Measurements from ENCODE around the gene PCDHA1. TPM values are rescaled to one million over a fixed set of nuclear protein-coding genes. Genes with fewer than 3 reads are reported as not detected.

The PCDHA1 gene
- total and polyA plus RNA-seq, 9 of the 15 experiments (the other 6 are each of a cell fraction or from before 2014, with no cell fraction given): not detected

- no peak for TF ChIP-seq NONO (IDR thresholded peaks at IDR 0.05; ENCODE audit: low read depth in 2 of 2, low read length in 1 of 2)
- TF ChIP-seq KDM4B (IDR thresholded peaks at IDR 0.05; ENCODE audit: borderline replicate concordance in 2 of 2, low read depth in 1 of 2): no peak
- no peak for TF ChIP-seq CAMTA2 (CRISPR knock-in tag; conservative IDR thresholded peaks at IDR 0.05)
- no peak for TF ChIP-seq ZFP30 (CRISPR knock-in tag; IDR thresholded peaks at IDR 0.05; ENCODE audit: borderline replicate concordance)
- TF ChIP-seq NFE2 (IDR thresholded peaks at IDR 0.05; ENCODE audit: low read depth): no peak
- no peak for TF ChIP-seq NR2C2 (CRISPR knock-in tag; IDR thresholded peaks at IDR 0.05)
- no peak for TF ChIP-seq NR2C2 (tag; IDR thresholded peaks at IDR 0.05)
Measured at GRCh38 chr5:140883927-140884697, 98.2 kb downstream of the PCDHA1 start (continued).

DNA sequence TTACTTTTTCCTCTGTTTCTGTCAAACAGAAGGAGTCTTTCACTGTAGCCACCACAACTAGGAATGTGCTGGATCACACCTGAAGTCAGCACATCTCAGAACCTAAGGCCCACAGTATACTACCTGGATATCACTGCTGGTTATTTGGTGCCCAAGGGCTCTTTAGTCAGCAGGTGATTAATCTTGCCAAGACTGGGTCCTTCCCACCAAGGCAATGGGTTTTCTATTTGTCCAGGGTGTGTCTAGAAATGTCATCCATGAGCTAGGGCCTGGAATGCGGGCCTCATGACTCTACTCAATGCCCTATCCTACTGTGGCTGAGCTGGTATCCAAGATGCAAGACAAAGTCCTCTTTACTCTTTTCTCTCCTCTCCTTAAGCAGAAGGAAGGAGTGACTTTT lies 130.4 kb downstream of the PCDHA1 start:
- ChIA-PET CTCF (ENCODE audit: low intra/inter-chr PET ratio) (no interaction called here), POLR2A (no interaction called here)
- Histone ChIP-seq H3K27ac (ENCODE audit: extremely low read depth, low read depth, low read length) (no peak overlapping the region), H3K27me3 (ENCODE audit: control insufficient read depth in 2 of 2, insufficient read depth in 2 of 2, low read length in 2 of 2) (no peaks in the 10 kb centered on the region), H4K20me1 (replicated peaks; ENCODE audit: control insufficient read depth, insufficient read depth, low read length) (no peaks in the 10 kb centered on the region), H3K36me3 (ENCODE audit: control insufficient read depth, insufficient read depth, low read length) (no peaks in the 10 kb centered on the region), H2AFZ (ENCODE audit: low read depth, low read length) (no peak overlapping the region), H3K4me1 (replicated peaks in 1 of 2; ENCODE audit: control insufficient read depth in 2 of 2, insufficient read depth in 2 of 2, low read length in 2 of 2) (no peaks in the 10 kb centered on the region), H3K9me1 (ENCODE audit: control insufficient read depth, insufficient read depth, low read length) (no peaks in the 10 kb centered on the region), H3K4me3 (no peak overlapping the region), H3K9me3 (replicated peaks; ENCODE audit: control insufficient read depth, insufficient read depth, low read depth, low read length) (no peaks in the 10 kb centered on the region; the same call in 1 of the 2 replicates), H3K79me2 (ENCODE audit: control insufficient read depth, insufficient read depth, low read length) (no peaks in the 10 kb centered on the region), H3K9ac (ENCODE audit: insufficient read depth in 1 of 2, low read depth in 2 of 2, low read length in 2 of 2) (no peak overlapping the region), H3K4me2 (ENCODE audit: insufficient read depth, low read length) (no peak overlapping the region)
- BruUV-seq (replicated peaks): no TSS peak
- ATAC-seq (no peak), DNase-seq (ENCODE audit: extremely low read depth in 1 of 4, low spot score in 3 of 4) (no peak), FAIRE-seq (no peak)
- no peak for TF ChIP-seq CBFB (CRISPR knock-in tag; IDR thresholded peaks at IDR 0.05)
- TF ChIP-seq, protein P1, sequence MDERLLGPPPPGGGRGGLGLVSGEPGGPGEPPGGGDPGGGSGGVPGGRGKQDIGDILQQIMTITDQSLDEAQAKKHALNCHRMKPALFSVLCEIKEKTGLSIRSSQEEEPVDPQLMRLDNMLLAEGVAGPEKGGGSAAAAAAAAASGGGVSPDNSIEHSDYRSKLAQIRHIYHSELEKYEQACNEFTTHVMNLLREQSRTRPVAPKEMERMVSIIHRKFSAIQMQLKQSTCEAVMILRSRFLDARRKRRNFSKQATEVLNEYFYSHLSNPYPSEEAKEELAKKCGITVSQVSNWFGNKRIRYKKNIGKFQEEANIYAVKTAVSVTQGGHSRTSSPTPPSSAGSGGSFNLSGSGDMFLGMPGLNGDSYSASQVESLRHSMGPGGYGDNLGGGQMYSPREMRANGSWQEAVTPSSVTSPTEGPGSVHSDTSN (CRISPR knock-in tag; IDR thresholded peaks at IDR 0.05; ENCODE audit: low read depth): no peak
- TF ChIP-seq, protein P1 (tag; conservative IDR thresholded peaks at IDR 0.05; ENCODE audit: low read depth): no peak
- TF ChIP-seq, protein P2, sequence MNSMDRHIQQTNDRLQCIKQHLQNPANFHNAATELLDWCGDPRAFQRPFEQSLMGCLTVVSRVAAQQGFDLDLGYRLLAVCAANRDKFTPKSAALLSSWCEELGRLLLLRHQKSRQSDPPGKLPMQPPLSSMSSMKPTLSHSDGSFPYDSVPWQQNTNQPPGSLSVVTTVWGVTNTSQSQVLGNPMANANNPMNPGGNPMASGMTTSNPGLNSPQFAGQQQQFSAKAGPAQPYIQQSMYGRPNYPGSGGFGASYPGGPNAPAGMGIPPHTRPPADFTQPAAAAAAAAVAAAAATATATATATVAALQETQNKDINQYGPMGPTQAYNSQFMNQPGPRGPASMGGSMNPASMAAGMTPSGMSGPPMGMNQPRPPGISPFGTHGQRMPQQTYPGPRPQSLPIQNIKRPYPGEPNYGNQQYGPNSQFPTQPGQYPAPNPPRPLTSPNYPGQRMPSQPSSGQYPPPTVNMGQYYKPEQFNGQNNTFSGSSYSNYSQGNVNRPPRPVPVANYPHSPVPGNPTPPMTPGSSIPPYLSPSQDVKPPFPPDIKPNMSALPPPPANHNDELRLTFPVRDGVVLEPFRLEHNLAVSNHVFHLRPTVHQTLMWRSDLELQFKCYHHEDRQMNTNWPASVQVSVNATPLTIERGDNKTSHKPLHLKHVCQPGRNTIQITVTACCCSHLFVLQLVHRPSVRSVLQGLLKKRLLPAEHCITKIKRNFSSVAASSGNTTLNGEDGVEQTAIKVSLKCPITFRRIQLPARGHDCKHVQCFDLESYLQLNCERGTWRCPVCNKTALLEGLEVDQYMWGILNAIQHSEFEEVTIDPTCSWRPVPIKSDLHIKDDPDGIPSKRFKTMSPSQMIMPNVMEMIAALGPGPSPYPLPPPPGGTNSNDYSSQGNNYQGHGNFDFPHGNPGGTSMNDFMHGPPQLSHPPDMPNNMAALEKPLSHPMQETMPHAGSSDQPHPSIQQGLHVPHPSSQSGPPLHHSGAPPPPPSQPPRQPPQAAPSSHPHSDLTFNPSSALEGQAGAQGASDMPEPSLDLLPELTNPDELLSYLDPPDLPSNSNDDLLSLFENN (IDR thresholded peaks at IDR 0.05; ENCODE audit: low read depth in 2 of 2, low read length in 2 of 2): no peak
- no peak for TF ChIP-seq ARHGAP35 (IDR thresholded peaks at IDR 0.05; ENCODE audit: partially characterized antibody)
- no peak for TF ChIP-seq GABPA (tag; conservative IDR thresholded peaks at IDR 0.05; ENCODE audit: low read depth)
- TF ChIP-seq ZNF644 (tag; IDR thresholded peaks at IDR 0.05; ENCODE audit: low read depth): no peak
- intact Hi-C loops (cut with micrococcal nuclease) (no loop called here), in situ Hi-C loops (cut with MboI) (no loop called here)
- WGBS (ENCODE audit: insufficient coverage, low coverage, missing lambda C conversion rate): 0% methylated on average over 1 of the region's 1 CpG

All from K562 (cell line).